Sigmoid colon (tissue), 4 donors: ENCODE data around the gene NACAD.

Experiments used
- EP300 ChIP-seq, 4 donors: sonication (generic); formaldehyde crosslinking; IDR thresholded peaks; one replicate each; pipeline ENCODE4 v1.6.1; 2017; ENCODE audit warnings: antibody characterized with exemption in 4 of 4
- POLR2A ChIP-seq, 2 donors: fragments of 450-650 bp; IDR thresholded peaks; one replicate each; pipeline ENCODE4 v1.6.1; 2016; ENCODE audit warnings: antibody characterized with exemption in 2 of 2, mild to moderate bottlenecking in 2 of 2, moderate library complexity in 2 of 2
- POLR2AphosphoS5 ChIP-seq, 4 donors: sonication (generic); formaldehyde crosslinking; IDR thresholded peaks; one replicate each; pipeline ENCODE4 v1.6.1; 2017; ENCODE audit warnings: antibody characterized with exemption in 4 of 4
- TF ChIP-seq, protein P1 (sequence below), 4 experiments: fragments of 450-650 bp in 3 of 4; fragments of 200-600 bp in 1 of 4; IDR thresholded peaks; one replicate each; pipeline ENCODE4 v1.5.1; 2016 to 2019; ENCODE audit warnings: antibody characterized with exemption in 4 of 4, mild to moderate bottlenecking in 3 of 4, moderate library complexity in 2 of 4

DNA sequence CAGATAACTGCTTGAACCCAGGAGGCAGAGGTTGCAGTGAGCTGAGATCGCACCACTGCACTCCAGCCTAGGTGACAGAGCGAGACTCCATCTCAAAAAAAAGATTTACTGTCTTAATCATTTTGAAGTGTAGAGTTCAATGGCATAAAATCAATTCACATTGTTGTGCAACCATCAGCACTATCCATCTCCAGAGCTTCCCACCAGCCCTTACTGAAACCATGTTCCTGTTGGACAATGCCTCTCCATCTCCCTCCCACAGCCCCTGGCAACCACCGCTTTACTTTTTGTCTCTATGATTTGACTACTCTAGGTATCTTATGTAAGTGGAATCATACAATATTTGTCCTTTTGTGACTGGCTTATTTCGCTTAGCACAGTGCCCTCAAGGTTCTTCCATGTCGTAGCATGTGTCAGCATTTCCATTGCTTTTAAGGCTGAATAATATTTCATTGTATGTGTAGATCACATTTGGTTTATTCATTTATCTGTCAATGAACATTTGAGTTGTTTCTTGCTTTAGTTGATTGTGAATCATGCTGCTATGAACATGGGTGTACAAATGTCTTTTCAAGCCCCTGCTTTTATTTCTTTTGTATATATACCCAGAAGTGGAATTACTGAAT lies 33.1 kb downstream of the NACAD start:
- TF ChIP-seq POLR2A (IDR thresholded peaks at IDR 0.05) = no peak
- TF ChIP-seq, protein P1, sequence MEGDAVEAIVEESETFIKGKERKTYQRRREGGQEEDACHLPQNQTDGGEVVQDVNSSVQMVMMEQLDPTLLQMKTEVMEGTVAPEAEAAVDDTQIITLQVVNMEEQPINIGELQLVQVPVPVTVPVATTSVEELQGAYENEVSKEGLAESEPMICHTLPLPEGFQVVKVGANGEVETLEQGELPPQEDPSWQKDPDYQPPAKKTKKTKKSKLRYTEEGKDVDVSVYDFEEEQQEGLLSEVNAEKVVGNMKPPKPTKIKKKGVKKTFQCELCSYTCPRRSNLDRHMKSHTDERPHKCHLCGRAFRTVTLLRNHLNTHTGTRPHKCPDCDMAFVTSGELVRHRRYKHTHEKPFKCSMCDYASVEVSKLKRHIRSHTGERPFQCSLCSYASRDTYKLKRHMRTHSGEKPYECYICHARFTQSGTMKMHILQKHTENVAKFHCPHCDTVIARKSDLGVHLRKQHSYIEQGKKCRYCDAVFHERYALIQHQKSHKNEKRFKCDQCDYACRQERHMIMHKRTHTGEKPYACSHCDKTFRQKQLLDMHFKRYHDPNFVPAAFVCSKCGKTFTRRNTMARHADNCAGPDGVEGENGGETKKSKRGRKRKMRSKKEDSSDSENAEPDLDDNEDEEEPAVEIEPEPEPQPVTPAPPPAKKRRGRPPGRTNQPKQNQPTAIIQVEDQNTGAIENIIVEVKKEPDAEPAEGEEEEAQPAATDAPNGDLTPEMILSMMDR (IDR thresholded peaks at IDR 0.05) = no peak
- TF ChIP-seq EP300 (IDR thresholded peaks at IDR 0.05) = no peak
- no peak for TF ChIP-seq POLR2AphosphoS5 (IDR thresholded peaks at IDR 0.05)
